DOHH2 (cell line): ENCODE measurements around the gene MTFP1.

Experiments
- EZH2phosphoT487 ChIP-seq: fragments of 200-600 bp; sonication (generic); IDR thresholded peaks from 2 replicates; pipeline ENCODE4 v1.6.1; 2017; ENCODE audit warnings: borderline replicate concordance, mild to moderate bottlenecking, antibody characterized with exemption, low read length, moderate library complexity, mixed read lengths
- TF ChIP-seq, protein P1 (sequence below): fragments of 200-600 bp; sonication (generic); IDR thresholded peaks from one replicate; pipeline ENCODE4 v1.5.1; 2014; ENCODE audit warnings: antibody characterized with exemption, mild to moderate bottlenecking, low read depth, low read length; ENCODE audit not compliant: poor library complexity, severe bottlenecking

DNA sequence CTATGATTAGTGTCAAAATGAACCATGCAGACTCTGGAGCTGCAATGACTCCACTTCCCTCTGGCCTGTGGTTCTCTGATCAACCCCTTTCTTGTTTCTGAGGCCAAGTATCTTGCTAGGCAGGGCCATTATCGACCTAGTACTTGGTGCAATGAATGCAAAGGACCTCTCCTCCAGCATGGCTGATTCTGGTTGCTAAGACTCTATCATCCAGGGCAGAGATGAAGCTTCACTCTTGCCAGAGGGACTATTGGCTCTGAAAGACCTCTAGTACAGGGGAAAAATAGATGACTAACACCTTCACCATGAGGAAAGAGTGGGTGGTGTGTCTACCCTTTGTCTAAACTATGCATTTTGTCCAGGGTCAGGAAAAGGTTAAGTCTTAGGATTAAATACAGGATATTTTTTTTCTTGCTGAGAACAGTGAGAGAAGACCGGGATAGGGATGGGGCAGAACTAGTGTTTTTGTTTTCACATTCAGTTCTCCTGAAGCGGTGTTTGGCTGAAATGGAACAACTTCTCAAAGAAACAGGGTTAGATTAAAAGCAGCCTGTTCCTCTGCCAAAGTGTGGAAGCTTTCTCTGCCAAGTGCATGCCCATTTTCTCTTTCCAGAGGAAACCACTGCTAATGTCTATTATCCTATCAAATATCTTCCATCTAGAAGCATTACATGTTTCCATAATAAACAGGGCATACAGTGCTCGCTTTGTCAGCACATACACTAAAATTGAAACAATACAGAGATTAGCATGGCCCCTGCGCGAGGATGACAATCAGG, 5.0 kb upstream of the MTFP1 start:
- no peak for TF ChIP-seq EZH2phosphoT487
- TF ChIP-seq, protein P1, sequence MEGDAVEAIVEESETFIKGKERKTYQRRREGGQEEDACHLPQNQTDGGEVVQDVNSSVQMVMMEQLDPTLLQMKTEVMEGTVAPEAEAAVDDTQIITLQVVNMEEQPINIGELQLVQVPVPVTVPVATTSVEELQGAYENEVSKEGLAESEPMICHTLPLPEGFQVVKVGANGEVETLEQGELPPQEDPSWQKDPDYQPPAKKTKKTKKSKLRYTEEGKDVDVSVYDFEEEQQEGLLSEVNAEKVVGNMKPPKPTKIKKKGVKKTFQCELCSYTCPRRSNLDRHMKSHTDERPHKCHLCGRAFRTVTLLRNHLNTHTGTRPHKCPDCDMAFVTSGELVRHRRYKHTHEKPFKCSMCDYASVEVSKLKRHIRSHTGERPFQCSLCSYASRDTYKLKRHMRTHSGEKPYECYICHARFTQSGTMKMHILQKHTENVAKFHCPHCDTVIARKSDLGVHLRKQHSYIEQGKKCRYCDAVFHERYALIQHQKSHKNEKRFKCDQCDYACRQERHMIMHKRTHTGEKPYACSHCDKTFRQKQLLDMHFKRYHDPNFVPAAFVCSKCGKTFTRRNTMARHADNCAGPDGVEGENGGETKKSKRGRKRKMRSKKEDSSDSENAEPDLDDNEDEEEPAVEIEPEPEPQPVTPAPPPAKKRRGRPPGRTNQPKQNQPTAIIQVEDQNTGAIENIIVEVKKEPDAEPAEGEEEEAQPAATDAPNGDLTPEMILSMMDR: no peak
